ENCODE data around the gene PDZD4.

PDZD4 gene

DNA sequence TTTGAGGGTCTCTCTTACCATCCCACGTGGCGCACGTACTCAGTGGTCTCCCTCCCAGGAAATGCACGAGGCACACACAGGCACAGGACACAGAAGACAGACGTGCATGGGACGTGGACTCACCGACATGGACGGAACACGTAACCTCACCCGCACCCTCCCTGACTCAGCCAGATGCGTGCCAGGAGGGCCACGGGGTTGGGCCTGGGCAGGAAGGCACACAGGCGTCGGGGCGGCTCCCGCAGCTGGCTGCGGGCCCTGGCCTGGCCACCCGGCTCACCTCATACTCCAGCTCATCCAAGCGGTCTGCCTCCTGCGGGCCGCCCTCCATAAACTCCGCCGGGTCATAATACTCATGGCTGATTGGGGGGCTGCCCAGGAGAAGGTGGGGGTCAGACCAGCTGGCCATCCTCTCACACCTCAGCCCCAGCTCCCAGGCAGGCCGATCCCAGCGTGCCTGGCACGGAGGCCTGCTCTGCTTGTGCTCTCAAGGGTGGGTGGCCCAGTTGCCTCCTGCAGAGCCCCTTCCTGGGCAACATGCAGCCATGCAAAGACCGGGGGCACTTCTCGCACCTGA lies 23.3 kb downstream of the PDZD4 start:
- no peak overlapping the region for H2BK120ac ChIP-seq (ENCODE audit: low read depth, low read length)
- H3K18ac ChIP-seq (ENCODE audit: low read depth in 1 of 2, low read length in 2 of 2), result no peak overlapping the region
- H2AFZ ChIP-seq (ENCODE audit: low read depth, low read length), result no peak overlapping the region
- H2BK5ac ChIP-seq (ENCODE audit: low read depth, low read length, poor library complexity, severe bottlenecking), result no peak overlapping the region
- no peak overlapping the region for H2BK12ac ChIP-seq (ENCODE audit: low read length in 2 of 2)
- no peak overlapping the region for H2BK15ac ChIP-seq (ENCODE audit: low read depth, poor library complexity, severe bottlenecking)
- 98% methylated on average over 15 of the region's 28 CpGs for WGBS
- H3K36me3 ChIP-seq (ENCODE audit: control insufficient read depth in 1 of 2, insufficient read depth in 2 of 2, low read depth in 1 of 2, low read length in 2 of 2), result no peaks in the 10 kb centered on the region
- peaks cover 6% of the 10 kb centered on the region for H3K9me3 ChIP-seq (ENCODE audit: control insufficient read depth, low read length)
- H3K23ac ChIP-seq (ENCODE audit: low read length in 2 of 2), result no peak overlapping the region
- H3K4ac ChIP-seq (ENCODE audit: low read depth in 1 of 2, low read length in 2 of 2), result no peak overlapping the region
- no peaks in the 10 kb centered on the region for H3K4me1 ChIP-seq (ENCODE audit: control insufficient read depth, insufficient read depth, low read depth, low read length)
- H2AK5ac ChIP-seq (ENCODE audit: low read length, severe bottlenecking), result no peak overlapping the region
- H3K9ac ChIP-seq (ENCODE audit: low read length), result no peak overlapping the region
- DNase-seq, result no peak
- H3K4me3 ChIP-seq (ENCODE audit: insufficient read depth in 1 of 2, low read depth in 1 of 2, low read length in 2 of 2), result no peak overlapping the region
- peaks cover 2 to 38% of the 10 kb centered on the region in 2 experiments for H3K27me3 ChIP-seq (ENCODE audit: control insufficient read depth in 1 of 2, insufficient read depth in 1 of 2, low read length in 2 of 2)
- H3K79me1 ChIP-seq (replicated peaks; ENCODE audit: low read length, poor library complexity, severe bottlenecking), result no peaks in the 10 kb centered on the region
- no peak overlapping the region for H3K14ac ChIP-seq (ENCODE audit: low read length in 2 of 2)
- H4K91ac ChIP-seq (ENCODE audit: low read length), result no peak overlapping the region
- H3K27ac ChIP-seq (ENCODE audit: low read length, poor library complexity, severe bottlenecking), result no peak overlapping the region
- no peak overlapping the region for H4K8ac ChIP-seq (ENCODE audit: low read length)
- no peak overlapping the region for H3K4me2 ChIP-seq (ENCODE audit: low read length, poor library complexity, severe bottlenecking)

DNA sequence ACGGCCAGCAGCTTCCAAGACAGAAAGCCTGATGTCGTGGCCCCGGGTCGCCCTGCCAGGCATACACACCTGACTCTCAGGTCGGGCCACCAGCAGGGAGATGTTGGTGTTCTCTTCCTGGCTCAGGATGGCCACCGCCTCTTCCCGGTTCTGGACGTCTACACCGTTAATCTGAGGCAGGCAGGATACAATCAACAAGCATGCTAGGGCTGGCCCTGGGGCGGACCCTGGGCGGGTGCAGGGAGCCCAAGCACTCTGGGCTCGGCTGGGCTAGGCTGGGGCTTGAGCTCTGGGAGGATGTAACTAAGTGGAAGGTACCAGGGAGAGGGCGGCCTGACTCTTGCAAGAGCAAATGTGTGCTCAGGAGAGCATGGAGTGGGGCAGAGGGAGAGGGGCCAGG lies 24.9 kb downstream of the PDZD4 start:
- Histone ChIP-seq H3K27me3 (ENCODE audit: control insufficient read depth in 1 of 2, insufficient read depth in 1 of 2, low read length in 2 of 2) (peaks cover 0 to 27% of the 10 kb centered on the region in 2 experiments), H4K8ac (ENCODE audit: low read length) (no peak overlapping the region), H2AFZ (ENCODE audit: low read depth, low read length) (no peak overlapping the region), H3K36me3 (ENCODE audit: control insufficient read depth in 1 of 2, insufficient read depth in 2 of 2, low read depth in 1 of 2, low read length in 2 of 2) (no peaks in the 10 kb centered on the region), H3K9me3 (ENCODE audit: control insufficient read depth, low read length) (no peaks in the 10 kb centered on the region), H3K4me3 (ENCODE audit: insufficient read depth in 1 of 2, low read depth in 1 of 2, low read length in 2 of 2) (no peak overlapping the region), H3K18ac (ENCODE audit: low read depth in 1 of 2, low read length in 2 of 2) (no peak overlapping the region), H2BK5ac (ENCODE audit: low read depth, low read length, poor library complexity, severe bottlenecking) (no peak overlapping the region), H3K4ac (ENCODE audit: low read depth in 1 of 2, low read length in 2 of 2) (no peak overlapping the region), H2BK12ac (ENCODE audit: low read length in 2 of 2) (no peak overlapping the region), H2BK120ac (ENCODE audit: low read depth, low read length) (no peak overlapping the region), H3K14ac (ENCODE audit: low read length in 2 of 2) (no peak overlapping the region), H3K23ac (ENCODE audit: low read length in 2 of 2) (no peak overlapping the region), H3K79me1 (replicated peaks; ENCODE audit: low read length, poor library complexity, severe bottlenecking) (no peaks in the 10 kb centered on the region), H3K4me2 (ENCODE audit: low read length, poor library complexity, severe bottlenecking) (no peak overlapping the region), H3K4me1 (ENCODE audit: control insufficient read depth, insufficient read depth, low read depth, low read length) (peaks cover 1% of the 10 kb centered on the region), H3K27ac (ENCODE audit: low read length, poor library complexity, severe bottlenecking) (no peak overlapping the region), H4K91ac (ENCODE audit: low read length) (no peak overlapping the region), H2BK15ac (ENCODE audit: low read depth, poor library complexity, severe bottlenecking) (no peak overlapping the region), H3K9ac (ENCODE audit: low read length) (no peak overlapping the region), H2AK5ac (ENCODE audit: low read length, severe bottlenecking) (no peak overlapping the region)
- 87% methylated on average over 13 of the region's 13 CpGs for WGBS
- no peak for DNase-seq

DNA sequence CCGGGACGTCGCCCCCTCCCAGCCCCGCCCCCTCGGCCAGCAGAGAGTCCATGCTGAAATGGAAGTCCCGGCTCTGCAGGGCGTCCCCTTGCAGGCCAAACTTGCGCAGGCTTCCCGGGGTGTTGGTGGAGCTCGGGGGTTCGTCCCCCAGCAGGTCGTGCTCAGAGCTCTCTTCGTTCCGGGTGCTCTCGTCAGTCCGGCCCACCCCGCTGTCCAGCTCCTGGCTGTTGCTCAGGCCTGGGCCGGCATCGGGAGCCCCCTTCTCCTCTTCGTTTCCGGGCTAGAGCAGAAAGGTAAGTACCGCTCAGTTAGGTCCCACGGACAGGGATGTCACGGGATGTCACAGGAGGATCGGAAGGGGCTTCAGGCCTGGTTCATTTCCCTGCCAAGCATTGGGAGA lies 25.7 kb downstream of the PDZD4 start:
- no peak overlapping the region for H3K4me3 ChIP-seq (ENCODE audit: insufficient read depth in 1 of 2, low read depth in 1 of 2, low read length in 2 of 2)
- no peak for DNase-seq
- no peak overlapping the region for H2BK12ac ChIP-seq (ENCODE audit: low read length in 2 of 2)
- no peak overlapping the region for H3K23ac ChIP-seq (ENCODE audit: low read length in 2 of 2)
- WGBS, result 94% methylated on average over 25 of the region's 25 CpGs
- no peak overlapping the region for H2BK5ac ChIP-seq (ENCODE audit: low read depth, low read length, poor library complexity, severe bottlenecking)
- H3K4me1 ChIP-seq (ENCODE audit: control insufficient read depth, insufficient read depth, low read depth, low read length), result peaks cover 1% of the 10 kb centered on the region
- H4K8ac ChIP-seq (ENCODE audit: low read length), result no peak overlapping the region
- H3K27me3 ChIP-seq (ENCODE audit: control insufficient read depth in 1 of 2, insufficient read depth in 1 of 2, low read length in 2 of 2), result peaks cover 0 to 23% of the 10 kb centered on the region in 2 experiments
- H3K27ac ChIP-seq (ENCODE audit: low read length, poor library complexity, severe bottlenecking), result no peak overlapping the region
- no peak overlapping the region for H3K14ac ChIP-seq (ENCODE audit: low read length in 2 of 2)
- no peaks in the 10 kb centered on the region for H3K36me3 ChIP-seq (ENCODE audit: control insufficient read depth in 1 of 2, insufficient read depth in 2 of 2, low read depth in 1 of 2, low read length in 2 of 2)
- H3K4me2 ChIP-seq (ENCODE audit: low read length, poor library complexity, severe bottlenecking), result no peak overlapping the region
- H2AK5ac ChIP-seq (ENCODE audit: low read length, severe bottlenecking), result no peak overlapping the region
- H3K9me3 ChIP-seq (ENCODE audit: control insufficient read depth, low read length), result no peaks in the 10 kb centered on the region
- H2AFZ ChIP-seq (ENCODE audit: low read depth, low read length), result no peak overlapping the region
- no peaks in the 10 kb centered on the region for H3K79me1 ChIP-seq (replicated peaks; ENCODE audit: low read length, poor library complexity, severe bottlenecking)
- no peak overlapping the region for H2BK120ac ChIP-seq (ENCODE audit: low read depth, low read length)
- H3K18ac ChIP-seq (ENCODE audit: low read depth in 1 of 2, low read length in 2 of 2), result no peak overlapping the region
- H3K4ac ChIP-seq (ENCODE audit: low read depth in 1 of 2, low read length in 2 of 2), result no peak overlapping the region
- H3K9ac ChIP-seq (ENCODE audit: low read length), result no peak overlapping the region
- H2BK15ac ChIP-seq (ENCODE audit: low read depth, poor library complexity, severe bottlenecking), result no peak overlapping the region
- no peak overlapping the region for H4K91ac ChIP-seq (ENCODE audit: low read length)

DNA sequence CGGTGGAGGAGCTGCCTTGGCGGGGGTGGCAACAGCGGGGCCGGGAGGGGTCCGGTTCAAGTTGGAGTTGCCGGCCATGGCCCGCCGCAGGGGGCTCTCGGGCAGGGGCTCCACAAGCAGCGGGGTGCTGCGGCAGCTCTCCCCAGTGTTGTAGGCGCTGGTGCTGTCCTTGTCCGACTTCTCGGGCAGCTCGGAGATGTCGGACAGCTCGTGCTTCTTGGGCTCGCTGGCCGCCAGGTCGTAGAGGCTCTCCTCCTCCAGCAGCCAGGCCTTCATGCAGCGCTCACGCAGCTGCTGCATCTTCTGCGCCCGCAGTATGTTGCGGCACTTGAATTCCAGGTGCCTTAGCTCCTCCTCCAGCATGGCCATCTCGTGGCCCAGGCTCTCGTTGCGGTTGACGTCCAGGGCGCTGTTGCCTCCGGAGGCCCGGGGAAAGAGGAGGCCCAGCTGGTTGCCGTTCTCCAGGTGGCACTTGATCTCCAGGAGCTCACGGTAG lies 26.2 kb downstream of the PDZD4 start:
- Histone ChIP-seq H2BK12ac (ENCODE audit: low read length in 2 of 2) (no peak overlapping the region), H3K9ac (ENCODE audit: low read length) (no peak overlapping the region), H4K91ac (ENCODE audit: low read length) (no peak overlapping the region), H3K4me2 (ENCODE audit: low read length, poor library complexity, severe bottlenecking) (no peak overlapping the region), H2AK5ac (ENCODE audit: low read length, severe bottlenecking) (no peak overlapping the region), H2BK15ac (ENCODE audit: low read depth, poor library complexity, severe bottlenecking) (no peak overlapping the region), H4K8ac (ENCODE audit: low read length) (no peak overlapping the region), H3K4me1 (ENCODE audit: control insufficient read depth, insufficient read depth, low read depth, low read length) (peaks cover 1% of the 10 kb centered on the region), H3K36me3 (ENCODE audit: control insufficient read depth in 1 of 2, insufficient read depth in 2 of 2, low read depth in 1 of 2, low read length in 2 of 2) (peaks cover 2 to 4% of the 10 kb centered on the region in 2 experiments), H3K4me3 (ENCODE audit: insufficient read depth in 1 of 2, low read depth in 1 of 2, low read length in 2 of 2) (no peak overlapping the region), H2AFZ (ENCODE audit: low read depth, low read length) (no peak overlapping the region), H3K79me1 (replicated peaks; ENCODE audit: low read length, poor library complexity, severe bottlenecking) (no peaks in the 10 kb centered on the region), H3K9me3 (ENCODE audit: control insufficient read depth, low read length) (peaks cover 3% of the 10 kb centered on the region), H3K14ac (ENCODE audit: low read length in 2 of 2) (no peak overlapping the region), H3K23ac (ENCODE audit: low read length in 2 of 2) (no peak overlapping the region), H3K27me3 (ENCODE audit: control insufficient read depth in 1 of 2, insufficient read depth in 1 of 2, low read length in 2 of 2) (peaks cover 0 to 23% of the 10 kb centered on the region in 2 experiments), H2BK120ac (ENCODE audit: low read depth, low read length) (no peak overlapping the region), H2BK5ac (ENCODE audit: low read depth, low read length, poor library complexity, severe bottlenecking) (no peak overlapping the region), H3K18ac (ENCODE audit: low read depth in 1 of 2, low read length in 2 of 2) (no peak overlapping the region), H3K4ac (ENCODE audit: low read depth in 1 of 2, low read length in 2 of 2) (no peak overlapping the region), H3K27ac (ENCODE audit: low read length, poor library complexity, severe bottlenecking) (no peak overlapping the region)
- WGBS, result 95% methylated on average over 34 of the region's 34 CpGs
- DNase-seq, result no peak
